IPS DF 6.9 (cell line): Measurements from ENCODE around the gene ICAM5.
"Not testable (repeated sequence)": the region's sequence is repeated elsewhere in the genome, so short reads cannot be mapped to it uniquely, and the experiment has no call there.

Experiments used
- DNase-seq: peaks from one replicate; pipeline ENCODE4 v3.0.0-alpha.2; 2013; ENCODE audit warnings: low read depth, low spot score
- H3K27ac ChIP-seq: one replicate; pipeline ENCODE4 v1.5.1; 2013; ENCODE audit warnings: low read length, control low read depth
- H3K27me3 ChIP-seq: 2 replicates; pipeline ENCODE4 v1.6.1; 2013; ENCODE audit warnings: mild to moderate bottlenecking, low read length; ENCODE audit not compliant: control insufficient read depth, insufficient read depth
- H3K36me3 ChIP-seq: 2 replicates; pipeline ENCODE4 v1.6.1; 2013; ENCODE audit warnings: low read length; ENCODE audit not compliant: control insufficient read depth, insufficient read depth
- H3K4me1 ChIP-seq: 2 replicates; pipeline ENCODE4 v1.6.1; 2013; ENCODE audit warnings: low read length; ENCODE audit not compliant: control insufficient read depth, insufficient read depth
- H3K4me3 ChIP-seq: 2 replicates; pipeline ENCODE4 v1.5.1; 2013; ENCODE audit warnings: mild to moderate bottlenecking, low read length
- H3K9me3 ChIP-seq: 2 replicates; pipeline ENCODE4 v1.6.1; 2013; ENCODE audit warnings: low read length, inconsistent platforms; ENCODE audit not compliant: control insufficient read depth, insufficient read depth
- WGBS: extraction: QIAGEN DNeasy Blood & Tissue Kit; methylation state at CpG from one replicate; pipeline ENCODE4 v1.1.7; 2013; ENCODE audit warnings: mixed read lengths, missing lambda C conversion rate; ENCODE audit not compliant: insufficient read length, insufficient coverage; 5-methylcytosine and 5-hydroxymethylcytosine counted together

Gene ICAM5

DNA sequence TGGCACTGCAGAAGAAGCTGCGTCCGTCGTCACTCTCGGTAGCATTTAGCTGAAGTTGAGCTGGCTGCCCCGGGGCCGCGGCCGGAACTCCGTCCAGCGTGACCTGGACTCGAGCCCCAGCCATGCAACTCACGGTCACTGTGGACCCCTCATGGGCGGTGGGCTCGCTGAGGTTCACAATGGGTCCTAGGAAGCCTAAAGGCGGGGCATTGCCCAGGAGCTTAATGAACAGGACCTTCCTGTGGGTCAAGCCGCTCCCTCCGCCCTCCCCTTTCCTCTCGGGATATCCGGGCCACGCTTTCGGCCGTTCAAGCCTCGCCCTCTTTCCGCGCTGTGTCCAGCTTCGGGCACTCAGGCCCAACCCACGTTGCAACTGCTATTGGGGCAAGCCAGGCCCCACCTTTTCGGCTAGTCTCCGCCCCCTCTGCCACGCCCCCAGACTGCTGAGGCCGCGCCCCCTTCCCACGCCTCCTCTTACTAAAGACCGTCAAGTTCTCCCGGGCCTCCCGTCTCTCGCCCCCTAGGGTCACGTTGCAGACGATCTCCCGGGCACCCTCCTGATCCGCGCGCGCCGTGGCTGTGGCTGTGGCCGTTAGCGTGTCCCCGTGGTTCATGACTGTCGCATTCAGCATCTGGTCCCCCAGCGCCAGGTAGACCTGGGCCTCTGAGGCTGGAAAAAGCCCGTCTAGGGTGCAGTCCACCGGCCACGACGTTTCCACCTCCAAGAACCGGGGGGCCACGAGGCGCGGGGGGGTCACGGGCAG lies 45.0 kb downstream of the ICAM5 start:
- Histone ChIP-seq H3K4me1 (peaks cover 18% of the 10 kb centered on the region), H3K36me3 (peaks cover 5% of the 10 kb centered on the region), H3K4me3 (peak overlapping the region; percentile 95; the same call in 1 of the 2 replicates), H3K27ac (no peak overlapping the region), H3K9me3 (no peaks in the 10 kb centered on the region), H3K27me3 (no peaks in the 10 kb centered on the region)
- WGBS, result no CpG with 5 or more reads among the region's 59 CpGs
- no peak for DNase-seq

DNA sequence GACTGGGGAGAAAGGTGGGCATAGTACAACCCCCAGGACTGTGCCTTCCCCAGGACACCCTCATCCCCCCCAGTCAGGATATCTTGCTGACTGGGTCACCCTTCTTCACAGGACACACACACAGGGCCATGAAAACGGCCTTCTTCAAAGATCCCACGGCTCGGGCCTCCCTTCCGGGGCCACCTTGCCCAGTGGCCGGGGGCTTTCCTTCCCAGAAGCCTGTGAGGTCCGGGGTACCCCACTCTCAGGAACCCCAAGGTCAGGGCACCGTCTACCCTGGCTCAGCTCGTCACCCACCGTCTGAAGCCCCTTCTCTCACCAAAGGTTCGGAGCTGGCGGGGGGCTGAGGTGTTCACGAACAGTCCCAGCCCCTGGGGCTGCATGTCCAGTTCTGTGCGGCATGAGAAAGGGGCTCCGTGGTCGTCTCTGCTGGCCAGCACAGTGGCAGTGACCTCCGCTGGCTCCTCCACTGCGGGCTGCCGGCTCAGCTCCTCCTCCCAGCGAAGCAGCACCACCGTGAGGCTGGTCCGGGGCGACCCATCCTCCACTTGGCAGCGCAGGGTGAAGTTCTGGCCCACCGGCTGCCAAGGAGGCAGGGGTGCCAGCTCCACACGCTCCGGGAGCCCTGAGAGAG lies 45.7 kb downstream of the ICAM5 start:
- Histone ChIP-seq H3K27me3 (no peaks in the 10 kb centered on the region), H3K27ac (no peak overlapping the region), H3K4me3 (no peak overlapping the region; the same call in 1 of the 2 replicates), H3K9me3 (no peaks in the 10 kb centered on the region), H3K4me1 (peaks cover 18% of the 10 kb centered on the region), H3K36me3 (no peaks in the 10 kb centered on the region; the same call in 1 of the 2 replicates)
- DNase-seq, result no peak
- no CpG with 5 or more reads among the region's 26 CpGs for WGBS

DNA sequence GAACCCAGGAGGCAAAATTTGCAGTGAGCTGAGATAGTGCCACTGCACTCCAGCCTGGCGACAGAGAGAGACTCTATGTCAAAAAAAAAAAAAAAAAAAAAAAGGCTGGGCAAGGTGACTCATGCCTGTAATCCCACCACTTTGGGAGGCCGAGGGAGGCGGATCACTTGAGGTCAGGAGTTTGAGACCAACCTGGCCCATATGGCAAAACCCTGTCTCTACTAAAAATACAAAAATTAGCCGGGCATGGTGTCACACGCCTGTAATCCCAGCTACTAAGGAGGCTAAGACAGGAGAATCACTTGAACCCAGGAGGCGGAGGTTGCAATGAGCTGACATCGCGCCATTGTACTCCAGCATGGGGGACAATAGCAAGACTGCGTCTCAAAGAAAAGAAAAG lies 47.0 kb downstream of the ICAM5 start:
- H3K36me3 ChIP-seq, H3K27me3 ChIP-seq, H3K4me3 ChIP-seq, DNase-seq, H3K9me3 ChIP-seq, H3K27ac ChIP-seq: not testable (repeated sequence)
- H3K4me1 ChIP-seq, result peaks cover 18% of the 10 kb centered on the region
- WGBS, result no CpG with 5 or more reads among the region's 9 CpGs

DNA sequence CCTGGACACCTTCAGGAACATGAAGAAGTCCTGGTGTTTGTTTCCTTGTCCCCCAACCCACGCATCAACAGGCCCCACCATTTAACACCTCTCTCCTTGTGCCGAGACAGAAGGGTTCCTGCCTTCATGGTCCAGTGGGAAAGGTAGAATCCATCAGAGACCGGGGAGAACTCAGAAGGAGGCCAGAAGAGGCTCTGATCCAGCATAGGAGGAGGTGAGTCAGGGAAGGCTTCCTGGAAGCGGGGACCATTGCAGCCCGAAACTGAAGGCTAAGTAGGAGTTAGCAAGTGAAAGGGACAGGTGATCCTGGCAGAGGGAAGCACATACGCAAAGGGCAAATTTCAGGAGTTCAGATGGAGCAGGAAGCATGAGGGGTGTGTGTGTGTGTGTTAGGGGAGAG lies 49.2 kb downstream of the ICAM5 start:
- Histone ChIP-seq H3K36me3 (no peaks in the 10 kb centered on the region), H3K4me1 (peaks cover 15% of the 10 kb centered on the region), H3K27ac (no peak overlapping the region), H3K9me3 (no peaks in the 10 kb centered on the region), H3K27me3 (no peaks in the 10 kb centered on the region), H3K4me3 (no peak overlapping the region)
- DNase-seq, result no peak
- WGBS, result no CpG with 5 or more reads among the region's 6 CpGs

DNA sequence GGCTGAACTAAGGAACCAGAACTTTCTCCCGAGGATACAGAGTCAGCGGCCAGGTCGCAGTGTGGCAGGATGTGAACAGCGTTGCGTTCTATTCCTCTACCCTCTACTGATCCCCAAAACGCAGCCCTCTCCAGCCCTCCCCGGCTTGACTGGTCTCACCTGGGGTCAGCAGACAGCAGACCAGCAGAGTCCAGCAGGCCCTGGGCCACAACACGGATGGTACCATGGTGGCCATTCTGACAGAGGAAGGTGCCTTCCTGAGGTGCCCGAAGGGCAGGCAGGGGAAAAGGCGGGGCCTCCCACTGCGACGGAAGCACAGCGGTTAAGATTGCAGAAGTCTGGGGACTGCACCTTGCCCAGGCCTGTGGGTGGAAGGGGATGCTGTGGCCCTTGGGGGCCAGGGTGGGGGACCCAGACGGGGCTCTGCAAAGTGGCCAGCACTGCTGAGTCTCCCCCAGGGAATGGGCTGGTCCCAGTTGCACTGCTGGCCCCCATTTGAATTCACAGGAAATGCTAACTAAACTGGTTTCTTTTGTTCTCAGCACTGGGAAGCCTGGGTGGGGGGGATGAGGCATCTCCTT lies 49.7 kb downstream of the ICAM5 start, which contains the start of gene ICAM3:
Gene ICAM3 (minus strand): TSS at position 245 of the 581 bp plus-strand sequence. CDS start 10 bp downstream, at position 235.
- Histone ChIP-seq H3K9me3 (no peaks in the 10 kb centered on the region), H3K36me3 (no peaks in the 10 kb centered on the region), H3K27ac (no peak within 1 kb of the TSS), H3K27me3 (no peaks in the 10 kb centered on the region), H3K4me3 (no peak within 1 kb of the TSS), H3K4me1 (peaks cover 14% of the 10 kb centered on the region)
- DNase-seq, result no peak
- WGBS, result no CpG with 5 or more reads among the region's 14 CpGs

DNA sequence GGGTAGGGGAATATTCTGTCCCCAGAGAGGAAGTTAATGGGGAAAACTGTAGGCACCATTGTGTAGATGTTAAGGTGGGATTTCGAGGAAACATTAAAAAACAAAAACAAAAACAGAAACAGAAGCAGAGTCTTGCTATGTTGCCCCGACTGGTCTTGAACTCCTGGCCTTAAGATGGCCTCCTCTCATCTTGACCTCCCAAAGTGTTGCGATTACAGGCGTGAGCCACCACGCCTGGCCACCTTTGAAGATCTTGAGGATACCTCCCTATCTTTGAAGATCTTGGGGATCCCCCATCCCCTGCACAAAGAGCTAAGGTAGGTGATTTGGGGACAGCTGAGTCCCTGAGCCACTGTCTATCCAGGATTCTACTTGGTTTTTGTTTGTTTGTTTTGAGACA lies 50.2 kb downstream of the ICAM5 start:
- WGBS, result no CpG with 5 or more reads among the region's 5 CpGs
- Histone ChIP-seq H3K9me3 (no peaks in the 10 kb centered on the region), H3K27me3 (no peaks in the 10 kb centered on the region), H3K4me3 (no peak overlapping the region), H3K4me1 (peaks cover 12% of the 10 kb centered on the region), H3K36me3 (no peaks in the 10 kb centered on the region), H3K27ac (no peak overlapping the region)
- DNase-seq, result no peak

DNA sequence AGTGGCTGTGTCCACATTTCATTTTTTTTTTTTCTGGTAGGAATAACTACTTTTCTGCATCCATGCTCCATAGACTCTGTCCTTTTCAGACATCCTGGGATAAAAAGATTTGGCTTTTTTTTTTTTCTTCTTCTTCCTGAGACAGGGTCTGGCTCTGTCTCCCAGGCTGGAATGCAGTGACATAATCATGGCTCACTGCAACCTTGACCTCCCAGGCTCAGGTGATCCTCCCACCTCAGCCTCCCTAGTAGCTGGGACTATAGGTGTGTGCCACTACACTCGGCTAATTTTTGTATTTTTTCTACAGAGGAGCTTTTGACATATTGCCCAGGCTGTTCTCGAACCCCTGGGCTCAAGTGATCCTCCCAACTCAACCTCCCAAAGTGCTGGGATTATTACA lies 53.7 kb downstream of the ICAM5 start:
- Histone ChIP-seq H3K27me3 (no peaks in the 10 kb centered on the region), H3K36me3 (no peaks in the 10 kb centered on the region), H3K4me3 (no peak overlapping the region), H3K4me1 (peaks cover 11% of the 10 kb centered on the region), H3K9me3 (no peaks in the 10 kb centered on the region), H3K27ac (no peak overlapping the region)
- no CpG with 5 or more reads among the region's 2 CpGs for WGBS
- no peak for DNase-seq

DNA sequence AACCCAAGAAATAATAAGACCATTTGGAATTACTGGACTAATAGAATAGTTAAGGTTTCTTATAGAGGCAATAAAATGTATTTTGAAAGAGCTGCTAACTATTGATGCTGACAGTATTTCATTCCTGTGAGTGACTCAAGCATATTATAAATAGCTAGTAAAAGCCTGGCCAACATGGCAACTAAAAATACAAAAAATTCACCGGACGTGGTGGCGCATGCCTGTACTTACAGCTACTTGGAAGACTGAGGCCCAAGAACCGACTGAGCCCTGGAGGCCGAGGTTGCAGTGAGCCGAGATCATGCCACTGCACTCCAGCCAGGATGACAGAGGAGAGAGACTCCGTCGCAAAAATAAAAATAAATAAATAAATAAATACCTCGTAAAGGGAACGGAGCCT lies 55.0 kb downstream of the ICAM5 start:
- no peak overlapping the region for H3K27ac ChIP-seq
- no peaks in the 10 kb centered on the region; the same call in 1 of the 2 replicates for H3K4me1 ChIP-seq
- H3K36me3 ChIP-seq, result no peaks in the 10 kb centered on the region
- no CpG with 5 or more reads among the region's 10 CpGs for WGBS
- no peaks in the 10 kb centered on the region for H3K9me3 ChIP-seq
- DNase-seq, result no peak
- H3K27me3 ChIP-seq, result no peaks in the 10 kb centered on the region
- no peak overlapping the region for H3K4me3 ChIP-seq
